Stimulated activated CD4-positive, alpha-beta T cell treated with anti-CD3 and anti-CD28 coated beads, Interleukin-12 subunit alpha, Interleukin-12 subunit beta, amount 100 ng/mL, for 4 hours (primary cell): ENCODE measurements around the gene P4HA1.

Source experiments
- DNase-seq: peaks from one replicate; pipeline ENCODE4 v3.0.0-alpha.2; 2020

Gene P4HA1

DNA sequence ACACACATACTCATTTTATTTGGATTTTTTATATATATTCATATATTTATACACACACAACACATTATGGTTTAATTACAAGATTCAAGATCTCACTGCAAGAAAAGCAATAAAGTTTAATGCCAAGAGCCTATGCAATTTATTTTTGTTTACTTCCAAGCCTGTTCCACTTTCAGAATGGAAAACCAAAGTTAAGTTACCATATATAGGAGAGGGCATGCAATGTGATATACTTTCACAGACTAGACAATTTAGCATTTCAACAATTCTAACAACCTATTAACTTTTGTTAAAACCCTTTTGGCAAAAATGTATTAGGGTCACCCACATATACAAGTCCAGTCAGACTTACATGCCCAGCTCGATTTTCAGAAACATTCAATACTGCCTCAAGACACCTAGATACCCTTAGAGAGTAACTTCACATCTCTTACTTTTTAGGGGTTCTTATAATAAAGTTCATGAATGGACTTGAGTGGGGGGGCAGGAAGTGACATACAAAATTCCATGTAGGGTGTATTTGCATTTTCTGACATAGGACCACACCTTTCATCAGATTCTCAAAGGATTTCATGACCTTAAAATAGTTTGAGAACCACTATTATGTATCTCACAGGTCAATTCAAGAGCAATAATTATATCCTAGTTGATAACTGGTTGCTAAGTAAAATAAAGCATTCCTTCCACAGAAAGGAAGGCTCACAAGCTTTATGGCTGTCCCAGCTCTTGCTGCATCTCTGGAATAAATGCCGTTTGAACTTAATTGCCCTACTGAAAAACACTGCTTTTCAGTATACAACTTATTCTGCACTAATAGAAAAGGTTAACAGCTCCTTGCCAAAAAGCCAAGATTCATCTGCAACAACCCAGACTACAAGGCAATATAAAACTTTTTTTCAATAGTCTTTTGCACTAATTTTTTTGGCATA is 2.5 kb downstream of the P4HA1 start:
- no peak for DNase-seq

DNA sequence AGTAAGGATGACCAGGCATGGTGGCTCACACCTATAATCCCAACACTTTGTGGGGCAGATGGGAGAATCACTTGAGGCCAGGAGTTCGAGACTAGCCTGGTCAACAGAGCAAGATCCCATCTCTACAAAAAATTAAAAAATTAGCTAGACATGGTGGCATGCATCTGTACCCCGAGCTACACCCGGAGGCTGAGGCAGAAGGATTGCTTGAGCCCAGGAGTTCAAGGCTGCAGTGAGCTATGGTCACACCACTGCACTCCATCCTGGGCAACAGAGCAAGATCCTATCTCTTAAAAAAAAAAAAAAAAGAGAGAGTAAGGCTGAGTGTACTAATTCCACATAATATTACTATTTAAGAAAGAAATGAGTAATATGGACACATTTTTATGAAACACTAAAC is 3.8 kb downstream of the P4HA1 start:
- no peak for DNase-seq

DNA sequence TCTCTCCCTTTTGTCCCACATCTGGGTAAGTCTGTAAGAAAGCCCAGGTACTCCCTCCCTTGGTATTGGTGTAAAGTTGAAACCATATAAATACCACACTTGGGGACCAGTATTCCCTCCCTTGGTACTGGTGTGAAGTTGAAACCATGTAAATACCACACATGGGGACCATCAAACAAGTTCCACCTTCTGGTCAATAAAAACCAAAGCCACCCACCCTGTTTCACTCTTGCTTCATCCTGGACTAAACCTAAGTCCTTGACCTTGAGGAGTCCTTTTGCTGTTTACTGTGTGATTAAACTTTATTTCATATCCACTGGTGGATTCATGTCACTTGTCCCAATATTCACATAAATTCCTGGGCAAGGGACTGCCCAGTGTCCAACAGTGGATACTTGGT is 8.4 kb downstream of the P4HA1 start:
- DNase-seq: no peak

DNA sequence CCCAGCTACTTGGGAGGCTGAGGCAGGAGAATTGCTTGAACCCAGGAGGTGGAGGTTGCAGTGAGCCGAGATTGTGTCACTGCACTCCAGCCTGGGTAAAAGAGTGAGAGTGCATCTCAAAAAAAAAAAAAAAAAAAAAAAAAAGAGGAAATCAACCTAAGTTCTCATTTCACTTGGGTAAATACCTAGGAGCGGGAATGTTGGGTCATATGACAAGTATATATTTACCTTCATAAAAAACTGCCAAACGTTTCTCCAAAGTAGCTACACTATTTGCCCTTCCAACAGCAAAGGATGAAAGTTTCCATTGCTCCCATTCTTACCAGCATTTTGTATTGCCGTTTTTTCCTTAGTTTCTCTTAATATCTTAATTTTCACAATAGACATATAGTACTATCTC is 9.8 kb downstream of the P4HA1 start:
- DNase-seq: no peak

DNA sequence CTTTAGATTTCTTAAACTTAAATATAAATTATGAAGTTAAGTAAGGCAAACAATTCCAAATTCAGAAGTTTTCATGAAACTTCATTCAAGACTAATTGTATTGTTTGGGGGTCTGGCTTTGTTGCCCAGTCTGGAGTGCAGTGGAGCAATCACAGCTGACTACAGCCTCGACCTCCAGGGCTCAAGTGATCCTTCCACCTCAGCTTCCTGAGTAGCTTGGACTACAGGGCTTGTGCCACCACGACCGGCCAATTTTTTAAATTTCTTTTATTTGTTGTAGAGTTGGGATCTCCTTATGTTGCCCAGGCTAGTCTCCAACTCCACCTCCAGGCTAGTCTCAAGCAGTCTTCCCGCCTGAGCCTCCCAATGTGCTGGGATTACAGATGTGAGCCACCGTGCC is 12.5 kb downstream of the P4HA1 start:
- no peak for DNase-seq

DNA sequence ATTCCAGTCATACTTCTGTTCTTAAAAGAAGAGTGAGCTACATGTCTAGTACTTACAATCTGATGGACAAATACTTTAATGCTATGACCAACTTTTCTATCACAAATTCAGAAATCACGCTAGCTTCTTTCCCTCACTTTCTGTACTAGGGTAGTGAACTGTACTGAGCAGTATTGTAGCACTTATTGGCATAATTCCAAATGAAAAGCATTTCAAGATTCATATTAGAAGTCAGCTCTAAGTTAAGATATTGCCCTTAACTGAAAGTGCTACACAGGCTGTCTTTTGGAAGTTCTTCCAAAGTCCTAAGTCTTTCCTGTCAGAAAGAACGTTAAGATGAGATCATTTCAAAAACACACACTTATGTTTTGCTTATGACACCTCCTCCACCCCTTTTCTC is 13.4 kb downstream of the P4HA1 start:
- no peak for DNase-seq

DNA sequence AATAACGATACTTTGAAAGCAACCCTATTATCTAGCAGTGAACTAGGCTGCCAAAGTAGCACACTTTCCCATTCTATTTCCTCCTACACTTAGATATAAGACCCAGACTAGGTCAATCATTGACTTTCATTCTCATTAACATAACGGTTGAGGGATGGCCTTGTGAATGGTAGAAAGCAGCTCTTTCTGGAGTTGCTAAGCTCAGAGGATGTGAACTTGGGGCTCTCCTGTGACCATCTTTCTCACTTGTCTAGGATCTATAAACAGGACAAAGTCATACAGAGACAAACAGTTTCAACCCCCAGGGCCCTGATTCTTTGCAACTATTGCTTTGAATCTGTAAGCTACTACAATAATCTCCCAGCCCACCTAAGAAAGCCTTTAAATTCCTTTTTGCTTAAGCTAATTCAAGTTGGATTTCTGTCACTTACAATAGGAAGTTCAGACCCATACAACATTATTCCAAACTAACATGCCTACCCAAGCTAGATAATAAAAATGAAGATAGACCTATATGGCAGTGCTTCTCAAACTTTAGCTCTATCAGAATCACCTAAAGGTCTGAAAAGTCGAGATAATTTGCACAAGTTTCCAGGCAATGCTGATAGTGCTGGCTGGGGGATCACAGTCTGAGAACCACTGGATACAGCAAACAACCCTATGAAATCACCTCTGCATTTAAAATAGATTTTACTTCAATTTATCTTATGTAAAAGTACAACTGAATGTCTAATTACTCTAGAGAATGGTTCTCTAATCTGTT is 16.7 kb downstream of the P4HA1 start:
- DNase-seq: no peak

DNA sequence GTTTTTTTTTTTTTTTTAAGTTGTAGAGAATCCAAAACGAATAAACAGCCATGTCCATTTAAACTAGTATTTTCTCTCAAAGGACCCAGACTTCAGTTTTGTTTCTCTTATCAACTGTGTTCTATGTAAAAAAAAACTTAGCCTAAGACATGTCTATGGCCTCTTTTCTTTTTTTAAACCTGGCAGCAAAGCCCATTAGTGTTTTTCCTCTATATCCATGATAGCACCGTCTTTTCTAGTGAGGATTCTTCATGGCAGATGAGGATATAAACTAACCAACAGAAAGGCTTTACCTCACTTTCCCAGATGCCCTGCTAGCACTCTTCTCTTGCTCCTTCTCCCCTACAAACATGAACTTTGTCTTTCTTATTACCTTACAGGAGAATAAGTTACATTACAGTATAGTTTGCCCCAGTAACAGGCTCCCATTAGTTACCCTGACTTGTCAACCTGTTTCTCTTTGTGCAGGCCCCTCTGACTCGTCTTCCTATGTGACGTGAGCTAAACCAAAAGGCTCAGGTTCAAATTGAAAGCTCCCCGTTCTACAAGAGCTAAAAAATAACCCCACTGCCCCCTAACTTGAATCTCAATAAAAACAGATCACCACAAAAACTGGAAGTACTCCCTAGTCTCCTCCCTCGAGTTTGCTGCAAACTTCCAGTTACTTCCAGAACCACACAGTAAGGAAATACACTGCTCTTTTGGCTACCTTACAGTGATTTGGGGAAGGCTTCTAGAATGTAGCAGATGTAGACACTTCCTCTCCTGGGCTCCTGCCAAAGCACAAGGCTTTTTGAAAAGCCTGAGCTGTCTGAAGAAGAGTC is 20.1 kb downstream of the P4HA1 start:
- DNase-seq: no peak

DNA sequence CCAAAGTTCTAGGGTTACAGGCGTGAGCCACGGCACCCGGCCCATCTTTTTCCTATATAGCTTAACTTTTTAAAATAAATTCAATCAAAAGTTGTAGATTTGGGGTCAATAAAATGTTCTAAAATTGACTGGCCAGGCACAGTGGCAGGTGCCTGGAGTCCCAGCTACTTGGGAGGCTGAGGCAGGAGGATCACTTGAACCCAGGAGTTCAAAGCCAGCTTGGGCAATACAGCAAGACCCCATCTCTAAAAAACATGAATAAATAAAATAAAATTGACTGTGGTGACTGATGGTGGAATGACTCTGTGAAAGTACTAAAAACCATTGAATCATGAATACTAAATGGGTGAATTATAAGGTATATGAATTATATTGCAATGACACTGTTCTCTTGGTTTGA is 20.8 kb downstream of the P4HA1 start:
- no peak for DNase-seq

DNA sequence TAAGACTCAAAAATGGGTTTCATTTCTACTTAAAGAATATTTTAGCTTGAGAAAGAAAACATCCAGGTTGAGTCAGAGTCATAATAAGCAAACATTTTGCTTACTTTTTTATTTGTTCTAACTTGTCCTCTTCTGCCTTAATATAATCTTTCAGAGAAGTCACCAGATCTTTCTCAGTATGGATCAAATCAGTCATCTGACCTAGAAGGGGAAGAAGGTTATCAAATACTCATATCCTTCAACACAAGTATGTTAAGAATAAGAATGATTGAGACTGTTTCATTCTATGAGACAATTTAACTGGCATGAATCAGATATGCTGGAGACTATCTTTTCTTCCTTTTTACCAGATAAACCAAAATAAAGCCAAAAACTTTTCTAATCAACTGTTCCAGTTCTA is 23.0 kb downstream of the P4HA1 start:
- no peak for DNase-seq

DNA sequence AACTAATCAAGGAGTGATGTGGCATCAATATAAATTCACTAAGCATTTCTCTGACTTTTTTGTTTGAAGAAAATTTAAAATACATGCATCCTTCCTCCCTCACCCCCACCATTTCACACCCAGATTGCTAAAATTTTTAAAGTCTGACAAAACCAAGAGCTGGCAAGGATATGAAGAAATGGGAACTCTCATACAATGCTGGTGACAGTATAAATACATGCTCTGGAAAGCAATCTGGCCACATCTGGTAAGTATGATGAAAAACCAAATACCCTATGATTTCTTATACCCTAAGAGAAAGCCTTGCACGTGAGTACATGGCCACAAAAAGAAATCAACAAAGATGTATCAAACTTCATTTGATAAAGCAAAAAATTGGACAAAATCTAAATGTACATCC is 31.2 kb downstream of the P4HA1 start:
- no peak for DNase-seq

DNA sequence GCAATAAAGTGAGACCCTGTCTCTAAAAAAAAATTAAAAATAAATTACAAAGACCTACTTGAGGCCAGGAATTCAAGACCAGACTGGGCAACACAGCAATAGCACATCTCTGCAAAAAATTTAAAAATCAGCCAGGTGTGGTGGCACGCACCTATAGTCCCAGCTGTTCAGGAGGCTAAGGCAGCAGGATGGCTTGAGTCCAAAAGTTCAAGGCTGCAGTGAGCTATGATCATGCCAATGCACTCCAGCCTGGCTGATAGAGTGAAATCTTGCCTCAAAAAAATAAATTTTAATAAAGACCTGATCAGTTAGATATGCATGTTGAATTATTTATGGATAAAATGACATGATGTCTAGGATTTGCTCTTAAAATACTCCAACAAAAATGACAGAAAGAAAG is 34.9 kb downstream of the P4HA1 start:
- no peak for DNase-seq

DNA sequence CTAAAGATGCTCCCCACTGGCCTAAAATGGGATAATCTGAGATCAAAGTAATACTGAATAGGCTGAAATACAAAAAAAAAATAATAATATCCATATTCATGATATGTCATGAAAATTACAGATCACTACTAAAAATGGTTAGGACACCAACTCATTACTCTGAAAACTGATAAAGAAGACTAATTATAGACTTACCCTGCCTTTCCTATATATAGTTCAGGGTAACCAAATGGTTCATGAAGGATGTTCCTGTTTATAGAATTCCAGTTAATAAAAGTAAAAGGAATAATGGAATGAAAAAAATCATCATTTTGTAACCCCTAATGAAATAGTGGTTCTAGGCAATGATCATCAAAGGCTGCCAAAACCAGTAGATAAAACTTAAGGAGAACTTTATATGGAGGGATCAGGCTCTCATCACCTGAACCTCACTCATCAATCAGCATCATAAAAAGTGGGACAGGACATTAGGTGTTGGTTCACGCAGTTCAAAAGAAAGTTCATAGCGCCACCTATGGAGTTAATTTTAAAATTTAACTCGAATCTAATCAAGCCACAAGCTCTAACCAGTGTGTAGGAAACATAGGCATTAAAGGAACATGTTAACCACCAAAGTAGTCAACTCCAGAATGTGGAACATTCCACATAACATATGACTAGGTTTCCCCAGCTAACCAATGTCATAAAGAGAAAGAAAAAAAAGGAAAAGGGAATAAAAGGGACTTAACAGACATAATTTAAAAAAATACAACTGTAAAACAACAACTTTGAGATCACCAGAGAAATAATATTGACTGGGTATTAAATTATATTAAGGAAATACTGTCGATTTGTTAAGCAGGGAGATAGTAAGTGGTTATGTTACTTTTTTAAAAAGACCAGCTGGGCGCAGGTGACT is 35.7 kb downstream of the P4HA1 start:
- DNase-seq: no peak

DNA sequence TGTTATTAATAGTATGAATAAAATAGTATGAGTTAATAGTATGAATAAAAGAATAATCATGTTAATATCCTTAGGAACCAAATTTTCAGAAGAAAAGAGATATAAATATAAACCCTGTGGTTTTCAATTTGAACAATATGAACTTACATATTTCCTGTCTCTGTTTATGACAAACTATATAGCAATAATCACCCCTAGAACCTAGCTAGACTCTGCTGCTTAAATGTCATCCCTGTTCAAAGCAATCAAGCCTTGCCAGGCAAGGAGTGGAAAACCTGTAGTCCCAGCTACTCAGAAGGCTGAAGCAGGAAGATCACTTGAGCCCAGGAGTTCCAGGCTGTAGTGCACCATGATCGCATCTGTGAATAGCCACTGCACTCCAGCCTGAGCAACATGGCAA is 36.5 kb downstream of the P4HA1 start:
- DNase-seq: no peak

DNA sequence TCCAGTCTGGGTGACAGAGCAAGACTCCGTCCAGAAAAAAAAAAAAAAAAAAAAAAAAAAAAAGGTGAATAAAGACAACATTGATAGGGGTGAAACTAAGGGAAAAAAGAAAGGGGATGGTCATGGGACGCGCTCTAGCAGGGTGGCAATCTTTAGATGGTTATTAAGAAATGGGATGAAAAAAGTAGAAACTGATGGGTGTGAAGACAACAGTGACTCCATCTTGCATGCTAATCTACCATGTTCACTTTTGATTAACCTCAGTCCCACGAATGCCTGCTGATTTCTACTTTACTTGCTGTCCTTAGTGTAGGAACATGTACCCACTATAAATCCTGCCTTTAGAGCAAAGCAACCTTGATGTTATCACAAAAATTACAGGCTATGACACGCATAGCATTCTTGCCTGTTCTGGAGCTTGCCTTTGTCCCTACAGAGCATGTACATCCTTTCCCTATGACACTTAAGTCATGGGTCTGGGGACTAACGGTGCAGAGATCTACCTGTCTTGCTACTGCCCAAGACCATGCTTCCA is 38.5 kb downstream of the P4HA1 start:
- DNase-seq: no peak

DNA sequence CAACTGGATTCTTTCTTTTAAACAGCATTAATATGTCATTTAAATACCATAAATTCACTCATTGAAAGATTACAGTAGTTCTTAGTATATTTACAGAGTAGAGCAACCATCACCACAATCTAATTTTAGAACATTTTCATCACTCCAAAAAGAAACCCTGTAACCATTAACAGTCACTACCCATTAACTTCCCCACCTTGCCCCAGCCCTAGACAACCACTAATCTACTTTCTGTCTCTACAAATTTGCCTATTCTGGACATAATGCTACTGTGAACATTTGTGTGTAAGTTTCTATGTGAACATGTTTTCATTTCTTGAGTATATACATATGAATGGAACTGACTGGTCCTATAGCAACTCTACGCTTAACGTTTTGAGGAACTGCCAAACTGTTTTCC is 42.4 kb downstream of the P4HA1 start:
- DNase-seq: no peak

DNA sequence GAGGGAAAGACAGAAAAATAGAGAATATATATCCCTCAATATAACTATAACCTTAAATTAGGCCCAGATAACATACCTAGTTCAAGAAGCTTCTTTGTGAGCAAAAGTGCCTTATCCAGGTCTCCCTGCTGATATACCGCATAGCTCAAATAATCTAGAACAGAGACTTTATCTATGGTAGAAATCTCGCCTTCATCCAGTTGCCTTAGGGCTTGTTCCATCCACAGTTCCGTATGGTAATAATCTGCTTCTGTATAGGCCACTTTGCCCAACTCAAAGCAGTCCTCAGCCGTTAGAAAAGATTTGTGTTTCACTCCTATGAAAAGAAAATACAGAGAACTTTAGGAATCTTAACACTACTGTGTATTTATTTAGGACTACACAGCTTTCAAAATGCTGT is 43.4 kb downstream of the P4HA1 start:
- no peak for DNase-seq

DNA sequence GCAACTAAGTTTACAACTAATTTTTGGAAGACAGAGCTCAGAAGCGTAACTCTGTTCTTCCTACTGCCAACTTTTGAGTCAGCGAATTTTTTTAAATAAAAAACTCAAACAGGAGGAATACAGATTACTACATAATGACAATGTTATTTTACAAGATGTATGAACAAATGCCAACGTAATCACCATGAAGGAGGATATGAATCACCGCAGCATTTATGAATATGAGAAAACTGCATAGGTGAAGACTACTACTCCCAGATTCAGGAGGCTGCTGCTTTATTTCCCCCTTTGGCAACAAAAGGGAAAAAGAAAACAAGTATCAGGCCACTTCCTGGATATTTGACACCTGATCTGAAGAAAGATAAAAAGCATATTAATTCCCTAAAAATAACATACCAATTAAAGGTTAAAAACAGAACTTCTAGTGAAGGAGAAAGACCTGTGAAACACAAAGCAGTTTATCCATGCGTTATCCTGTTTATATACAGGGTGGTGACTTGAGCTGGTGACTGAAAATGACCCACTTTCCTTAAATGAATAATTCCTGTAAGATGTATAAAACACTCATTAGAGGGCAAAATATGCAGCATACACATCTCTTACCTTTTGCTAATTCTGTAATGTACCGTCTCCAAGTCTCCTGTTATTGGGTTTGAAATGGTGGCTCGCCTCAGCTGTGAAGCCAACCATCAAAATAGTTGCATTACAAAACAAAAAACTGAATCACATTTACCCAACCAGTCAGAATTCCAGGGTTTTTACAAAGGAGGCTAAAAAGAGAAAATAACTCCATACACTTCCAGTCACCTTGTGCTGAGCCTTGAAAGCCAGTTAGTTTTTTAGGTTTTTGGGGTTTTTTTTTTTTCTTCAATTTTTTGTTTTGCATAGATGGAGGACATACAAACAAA is 52.0 kb downstream of the P4HA1 start:
- no peak for DNase-seq

DNA sequence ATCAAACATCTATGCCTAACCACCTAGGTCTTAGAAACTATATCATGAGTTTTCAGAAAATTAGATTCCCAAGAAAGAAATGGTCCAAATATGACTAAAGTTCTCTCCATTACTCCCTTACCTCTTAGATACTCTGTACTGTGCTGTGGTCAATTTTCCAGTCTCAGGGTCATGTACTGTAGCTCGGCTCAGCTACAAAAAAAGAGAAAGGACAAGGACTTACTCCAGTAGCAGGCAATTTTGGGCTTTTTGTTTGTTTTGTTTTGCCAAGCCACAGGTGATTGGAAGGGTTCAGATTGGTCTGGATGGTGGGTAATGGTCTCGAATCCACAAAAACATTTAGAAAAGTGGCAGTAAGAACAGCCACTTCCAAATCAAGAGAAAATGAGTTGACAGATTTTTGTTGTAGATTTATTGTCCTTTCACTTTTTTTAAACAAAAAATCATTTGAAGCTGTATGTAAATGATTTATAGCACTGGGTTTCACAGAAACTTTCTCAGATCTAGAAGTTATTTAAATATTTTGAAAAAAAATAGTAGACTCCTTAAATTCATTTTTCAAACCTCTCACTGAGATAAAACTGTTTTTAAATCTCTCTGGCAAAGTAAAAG is 52.8 kb downstream of the P4HA1 start:
- DNase-seq: no peak

DNA sequence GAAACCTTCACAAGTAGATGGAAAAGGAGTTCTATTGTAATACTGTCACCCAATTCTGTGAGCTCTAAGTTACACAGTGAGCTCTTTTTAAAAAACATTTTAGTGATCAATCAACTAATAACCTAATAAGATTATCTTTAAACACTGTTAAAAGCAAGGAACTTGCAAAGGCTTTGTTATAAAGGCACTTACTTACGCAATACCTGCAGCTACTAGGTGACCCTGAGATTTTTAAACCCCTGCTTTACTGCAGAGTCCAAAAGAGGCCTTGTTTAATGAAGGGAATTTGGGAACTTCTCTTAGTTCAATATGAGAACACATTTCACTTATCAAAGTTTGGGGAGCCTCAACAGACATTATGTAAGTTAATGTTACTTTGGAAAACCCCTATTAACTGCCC is 53.3 kb downstream of the P4HA1 start:
- no peak for DNase-seq

DNA sequence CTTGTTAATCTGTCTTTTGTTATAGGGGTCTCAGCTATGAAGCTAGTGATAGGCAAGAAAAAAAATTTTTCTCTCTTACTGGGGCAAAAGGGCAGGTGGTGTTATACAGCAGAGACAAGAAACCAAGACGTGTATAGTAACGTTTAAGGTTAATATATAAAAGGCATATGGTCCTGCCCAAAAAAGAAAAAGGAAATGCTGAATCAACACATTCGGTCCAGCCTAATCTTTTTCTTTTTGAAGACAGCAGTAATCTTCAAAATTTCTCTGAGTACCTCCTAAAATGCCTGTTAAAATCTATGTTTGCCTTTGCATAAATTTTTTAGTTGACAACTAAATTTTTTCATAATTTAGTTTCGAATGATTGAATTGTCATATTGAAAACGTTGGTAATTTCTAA is 54.5 kb downstream of the P4HA1 start:
- DNase-seq: no peak
